MM.1S (cell line): Measurements from ENCODE around the gene ACE.

Source experiments
- DNase-seq: peaks from one replicate; pipeline ENCODE4 v3.0.0-alpha.2; 2015
- H2AFZ ChIP-seq: fragments of 300-600 bp; sonication (generic); 2 replicates; pipeline ENCODE4 v1.6.0; 2016; ENCODE audit warnings: antibody characterized with exemption, low read length
- H3F3A ChIP-seq: fragments of 300-600 bp; sonication (generic); 2 replicates; pipeline ENCODE4 v1.6.1; 2016; ENCODE audit warnings: mild to moderate bottlenecking, antibody characterized with exemption, low read length, moderate library complexity, mixed read lengths; ENCODE audit not compliant: insufficient read depth
- H3K27ac ChIP-seq: fragments of 300-600 bp; sonication (generic); 2 replicates; pipeline ENCODE4 v1.5.1; 2016; ENCODE audit warnings: mild to moderate bottlenecking, low read length
- H3K27me3 ChIP-seq: fragments of 300-600 bp; sonication (generic); replicated peaks from 2 replicates; pipeline ENCODE4 v1.6.0; 2016; ENCODE audit warnings: low read length; ENCODE audit not compliant: insufficient read depth
- H3K36me3 ChIP-seq: fragments of 300-600 bp; sonication (generic); replicated peaks from 2 replicates; pipeline ENCODE4 v1.6.1; 2016; ENCODE audit warnings: mild to moderate bottlenecking, low read length, mixed read lengths; ENCODE audit not compliant: insufficient read depth
- H3K4me1 ChIP-seq: fragments of 300-600 bp; sonication (generic); 2 replicates; pipeline ENCODE4 v1.6.1; 2016; ENCODE audit warnings: low read length, mixed read lengths
- H3K4me2 ChIP-seq: fragments of 300-600 bp; sonication (generic); 2 replicates; pipeline ENCODE4 v1.6.0; 2016; ENCODE audit warnings: low read depth, low read length
- H3K4me3 ChIP-seq: fragments of 300-600 bp; sonication (generic); 2 replicates; pipeline ENCODE4 v1.5.1; 2016; ENCODE audit warnings: low read length, mixed read lengths
- H3K79me2 ChIP-seq: fragments of 300-600 bp; sonication (generic); 2 replicates; pipeline ENCODE4 v1.6.1; 2016; ENCODE audit warnings: mixed run types, low read length, mixed read lengths
- H3K9ac ChIP-seq: fragments of 300-600 bp; sonication (generic); 2 replicates; pipeline ENCODE4 v1.6.1; 2016; ENCODE audit warnings: low read length, mixed read lengths
- H3K9me2 ChIP-seq: fragments of 300-600 bp; sonication (generic); replicated peaks from 2 replicates; pipeline ENCODE4 v1.6.1; 2016; ENCODE audit warnings: mild to moderate bottlenecking, low read length, mixed read lengths; ENCODE audit not compliant: insufficient read depth
- H3K9me3 ChIP-seq: fragments of 300-600 bp; sonication (generic); replicated peaks from 2 replicates; pipeline ENCODE4 v1.6.1; 2016; ENCODE audit warnings: mild to moderate bottlenecking, low read length, mixed read lengths; ENCODE audit not compliant: insufficient read depth
- H4K20me1 ChIP-seq: fragments of 300-600 bp; sonication (generic); 2 replicates; pipeline ENCODE4 v1.6.1; 2016; ENCODE audit warnings: mild to moderate bottlenecking, low read length, moderate library complexity, mixed read lengths; ENCODE audit not compliant: insufficient read depth
- CTCF ChIP-seq: fragments of 300-600 bp; sonication (generic); IDR thresholded peaks from 2 replicates; pipeline ENCODE4 v1.5.1; 2016; ENCODE audit warnings: antibody characterized with exemption, low read length, mixed read lengths
- EZH2 ChIP-seq: fragments of 300-600 bp; sonication (generic); optimal IDR thresholded peaks from 2 replicates; pipeline ENCODE3; 2017; ENCODE audit warnings: low read depth, mild to moderate bottlenecking, antibody characterized with exemption, low read length, mixed read lengths
- EZH2phosphoT487 ChIP-seq: fragments of 300-600 bp; sonication (generic); IDR thresholded peaks from 2 replicates; pipeline ENCODE4 v1.6.1; 2018; ENCODE audit warnings: antibody characterized with exemption, low read length

ACE gene

GRCh38 chr17:63431618-63431938 lies 45.3 kb upstream of the ACE start:
- no peaks in the 10 kb centered on the region for H3K27me3 ChIP-seq
- H2AFZ ChIP-seq = no peak overlapping the region
- H3K9ac ChIP-seq = no peak overlapping the region
- H3K4me3 ChIP-seq = no peak overlapping the region
- no peaks in the 10 kb centered on the region for H3K4me1 ChIP-seq
- H3F3A ChIP-seq = no peaks in the 10 kb centered on the region
- H4K20me1 ChIP-seq = no peaks in the 10 kb centered on the region
- H3K27ac ChIP-seq = no peak overlapping the region
- DNase-seq = no peak
- H3K9me3 ChIP-seq = no peaks in the 10 kb centered on the region
- H3K79me2 ChIP-seq = no peaks in the 10 kb centered on the region
- H3K9me2 ChIP-seq = no peaks in the 10 kb centered on the region
- TF ChIP-seq EZH2 (no peak), CTCF (no peak)
- H3K4me2 ChIP-seq = no peak overlapping the region
- H3K36me3 ChIP-seq = no peaks in the 10 kb centered on the region

GRCh38 chr17:63431939-63432804 lies 44.7 kb upstream of the ACE start:
- no peaks in the 10 kb centered on the region for H3K4me1 ChIP-seq

GRCh38 chr17:63433746-63434591 lies 42.9 kb upstream of the ACE start:
- no peaks in the 10 kb centered on the region for H3K9me2 ChIP-seq
- DNase-seq = no peak
- H3K27ac ChIP-seq = no peak overlapping the region
- no peak for TF ChIP-seq EZH2
- TF ChIP-seq CTCF = no peak
- H2AFZ ChIP-seq = no peak overlapping the region
- H4K20me1 ChIP-seq = no peaks in the 10 kb centered on the region
- no peaks in the 10 kb centered on the region for H3F3A ChIP-seq
- no peak overlapping the region for H3K9ac ChIP-seq
- no peak overlapping the region for H3K4me2 ChIP-seq
- no peaks in the 10 kb centered on the region for H3K27me3 ChIP-seq
- H3K79me2 ChIP-seq = no peaks in the 10 kb centered on the region
- no peaks in the 10 kb centered on the region for H3K4me1 ChIP-seq
- H3K36me3 ChIP-seq = no peaks in the 10 kb centered on the region
- no peak overlapping the region for H3K4me3 ChIP-seq
- H3K9me3 ChIP-seq = no peaks in the 10 kb centered on the region

More at GRCh38 chr17:63431939-63432804, 44.7 kb upstream of the ACE start:
- Histone ChIP-seq H3K9me3 (no peaks in the 10 kb centered on the region), H4K20me1 (no peaks in the 10 kb centered on the region), H3K27me3 (no peaks in the 10 kb centered on the region), H3K36me3 (no peaks in the 10 kb centered on the region), H3K9me2 (no peaks in the 10 kb centered on the region), H3F3A (no peaks in the 10 kb centered on the region), H3K4me3 (no peak overlapping the region), H2AFZ (no peak overlapping the region), H3K4me2 (no peak overlapping the region), H3K27ac (no peak overlapping the region), H3K9ac (no peak overlapping the region), H3K79me2 (no peaks in the 10 kb centered on the region)
- DNase-seq = no peak
- TF ChIP-seq EZH2 = no peak
- TF ChIP-seq EZH2phosphoT487 = no peak
- TF ChIP-seq CTCF = no peak
